BLaER1 treated with 17β-estradiol and CSF1 and Interleukin-3, amounts not matched to agents 10 nM and 100 nM (cell line): ENCODE measurements around the gene EPHB1.

ENCODE experiments used
- H3K27ac ChIP-seq, 11 experiments: shearing (Covaris generic); formaldehyde crosslinking; 2 replicates each; pipeline ENCODE4 v1.8.1; 2022
- H3K27me3 ChIP-seq, 11 experiments: shearing (Covaris generic); formaldehyde crosslinking; 2 replicates each; pipeline ENCODE4 v1.8.1; 2022
- H3K36me3 ChIP-seq, 11 experiments: shearing (Covaris generic); formaldehyde crosslinking; 2 replicates each; pipeline ENCODE4 v1.8.1; 2022
- H3K4me1 ChIP-seq, 10 experiments: shearing (Covaris generic); formaldehyde crosslinking; 2 replicates each; pipeline ENCODE4 v1.8.1; 2022
- H3K4me2 ChIP-seq, 11 experiments: shearing (Covaris generic); formaldehyde crosslinking; 2 replicates each; pipeline ENCODE4 v1.8.1; 2022
- H3K4me3 ChIP-seq, 10 experiments: shearing (Covaris generic); formaldehyde crosslinking; 2 replicates each; pipeline ENCODE4 v1.8.1; 2022
- H3K9ac ChIP-seq, 11 experiments: shearing (Covaris generic); formaldehyde crosslinking; 2 replicates each; pipeline ENCODE4 v1.8.1; 2022
- H3K9me3 ChIP-seq, 11 experiments: shearing (Covaris generic); formaldehyde crosslinking; replicated peaks in 1 of 11; 2 replicates each; pipeline ENCODE4 v1.8.1; 2022
- H4K20me1 ChIP-seq, 11 experiments: shearing (Covaris generic); formaldehyde crosslinking; 2 replicates each; pipeline ENCODE4 v1.8.1; 2022
- Cebpa-rat ChIP-seq, 11 experiments: shearing (Covaris generic); IDR thresholded peaks; 2 replicates each; pipeline ENCODE4 v1.8.1; 2022

Gene EPHB1

GRCh38 chr3:134892326-134892725, 97.3 kb downstream of the EPHB1 start:
- Histone ChIP-seq H4K20me1 (no peaks in the 10 kb centered on the region), H3K4me1 (peaks cover 0 to under 1% (median 0%) of the 10 kb centered on the region in 10 experiments; a peak in 2 of 20 replicates), H3K27me3 (no peaks in the 10 kb centered on the region), H3K36me3 (no peaks in the 10 kb centered on the region), H3K4me3 (no peak overlapping the region), H3K4me2 (no peak overlapping the region), H3K9me3 (peaks cover 3 to 16% (median 11%) of the 10 kb centered on the region in 11 experiments; a peak in 15 of 22 replicates), H3K27ac (no peak overlapping the region), H3K9ac (no peak overlapping the region)
- no peak for TF ChIP-seq Cebpa-rat (IDR thresholded peaks at IDR 0.05)

GRCh38 chr3:134892761-134893160, 97.7 kb downstream of the EPHB1 start:
- H3K36me3 ChIP-seq, result no peaks in the 10 kb centered on the region
- H3K4me3 ChIP-seq, result no peak overlapping the region
- H3K4me2 ChIP-seq, result no peak overlapping the region
- no peak for TF ChIP-seq Cebpa-rat (IDR thresholded peaks at IDR 0.05)
- H3K9me3 ChIP-seq, result peaks cover 3 to 16% (median 11%) of the 10 kb centered on the region in 11 experiments; a peak in 15 of 22 replicates
- no peaks in the 10 kb centered on the region for H3K4me1 ChIP-seq
- no peaks in the 10 kb centered on the region for H3K27me3 ChIP-seq
- no peaks in the 10 kb centered on the region for H4K20me1 ChIP-seq
- no peak overlapping the region for H3K9ac ChIP-seq
- no peak overlapping the region for H3K27ac ChIP-seq

- Histone ChIP-seq H4K20me1 (no peaks in the 10 kb centered on the region), H3K4me2 (no peak overlapping the region), H3K4me1 (no peaks in the 10 kb centered on the region), H3K27ac (no peak overlapping the region), H3K36me3 (no peaks in the 10 kb centered on the region), H3K9ac (no peak overlapping the region), H3K4me3 (no peak overlapping the region), H3K27me3 (no peaks in the 10 kb centered on the region), H3K9me3 (peaks cover 3 to 16% (median 11%) of the 10 kb centered on the region in 11 experiments; a peak in 15 of 22 replicates)
- no peak for TF ChIP-seq Cebpa-rat (IDR thresholded peaks at IDR 0.05)
Measured at GRCh38 chr3:134894533-134894932, 99.5 kb downstream of the EPHB1 start.

- no peaks in the 10 kb centered on the region for H3K27me3 ChIP-seq
- no peaks in the 10 kb centered on the region for H3K4me1 ChIP-seq
- H3K27ac ChIP-seq, result no peak overlapping the region
- H4K20me1 ChIP-seq, result no peaks in the 10 kb centered on the region
- no peak for TF ChIP-seq Cebpa-rat (IDR thresholded peaks at IDR 0.05)
- H3K36me3 ChIP-seq, result no peaks in the 10 kb centered on the region
- H3K9me3 ChIP-seq, result peaks cover 3 to 16% (median 11%) of the 10 kb centered on the region in 11 experiments; a peak in 15 of 22 replicates
- H3K9ac ChIP-seq, result no peak overlapping the region
- no peak overlapping the region for H3K4me3 ChIP-seq
- H3K4me2 ChIP-seq, result no peak overlapping the region
Measured at GRCh38 chr3:134895181-134895580, 100.1 kb downstream of the EPHB1 start.

GRCh38 chr3:134896141-134896540, 101.1 kb downstream of the EPHB1 start:
- no peaks in the 10 kb centered on the region for H3K4me1 ChIP-seq
- no peaks in the 10 kb centered on the region for H3K36me3 ChIP-seq
- no peak overlapping the region for H3K4me3 ChIP-seq
- H3K9ac ChIP-seq, result no peak overlapping the region
- H3K27me3 ChIP-seq, result no peaks in the 10 kb centered on the region
- TF ChIP-seq Cebpa-rat (IDR thresholded peaks at IDR 0.05), result no peak
- no peak overlapping the region for H3K4me2 ChIP-seq
- H3K9me3 ChIP-seq, result peaks cover under 1 to 12% (median 8%) of the 10 kb centered on the region in 11 experiments; a peak in 15 of 22 replicates
- H4K20me1 ChIP-seq, result no peaks in the 10 kb centered on the region
- H3K27ac ChIP-seq, result no peak overlapping the region

GRCh38 chr3:134896696-134897095, 101.6 kb downstream of the EPHB1 start:
- Histone ChIP-seq H3K4me2 (no peak overlapping the region), H3K36me3 (no peaks in the 10 kb centered on the region), H3K9ac (no peak overlapping the region), H3K4me3 (no peak overlapping the region), H4K20me1 (no peaks in the 10 kb centered on the region), H3K27ac (no peak overlapping the region), H3K27me3 (no peaks in the 10 kb centered on the region), H3K4me1 (no peaks in the 10 kb centered on the region), H3K9me3 (peaks cover 0 to 7% (median 4%) of the 10 kb centered on the region in 11 experiments; a peak in 12 of 22 replicates)
- TF ChIP-seq Cebpa-rat (IDR thresholded peaks at IDR 0.05), result no peak

GRCh38 chr3:134897391-134898141, 102.5 kb downstream of the EPHB1 start:
- TF ChIP-seq Cebpa-rat (IDR thresholded peaks at IDR 0.05), result no peak
- Histone ChIP-seq H3K27me3 (no peaks in the 10 kb centered on the region), H3K9me3 (no peaks in the 10 kb centered on the region), H3K27ac (no peak overlapping the region), H3K9ac (no peak overlapping the region), H3K4me2 (no peak overlapping the region), H3K36me3 (no peaks in the 10 kb centered on the region), H3K4me3 (no peak overlapping the region), H4K20me1 (no peaks in the 10 kb centered on the region), H3K4me1 (no peaks in the 10 kb centered on the region)

- Histone ChIP-seq H4K20me1 (no peaks in the 10 kb centered on the region), H3K4me3 (no peak overlapping the region), H3K4me2 (no peak overlapping the region), H3K9me3 (no peaks in the 10 kb centered on the region), H3K9ac (no peak overlapping the region), H3K36me3 (no peaks in the 10 kb centered on the region), H3K27me3 (no peaks in the 10 kb centered on the region), H3K27ac (no peak overlapping the region), H3K4me1 (no peaks in the 10 kb centered on the region)
- no peak for TF ChIP-seq Cebpa-rat (IDR thresholded peaks at IDR 0.05)
Measured at GRCh38 chr3:134898181-134898754, 103.2 kb downstream of the EPHB1 start.

GRCh38 chr3:134899786-134900185, 104.7 kb downstream of the EPHB1 start:
- Histone ChIP-seq H3K4me2 (no peak overlapping the region), H3K36me3 (no peaks in the 10 kb centered on the region), H3K27me3 (no peaks in the 10 kb centered on the region), H3K4me3 (no peak overlapping the region), H3K4me1 (peaks cover 0 to 12% (median 8%) of the 10 kb centered on the region in 10 experiments; a peak in 11 of 20 replicates), H3K27ac (no peak overlapping the region), H4K20me1 (no peaks in the 10 kb centered on the region), H3K9ac (no peak overlapping the region), H3K9me3 (no peaks in the 10 kb centered on the region)
- no peak for TF ChIP-seq Cebpa-rat (IDR thresholded peaks at IDR 0.05)

GRCh38 chr3:134900482-134900881, 105.4 kb downstream of the EPHB1 start:
- Histone ChIP-seq H3K9me3 (no peaks in the 10 kb centered on the region), H3K27ac (no peak overlapping the region), H3K27me3 (no peaks in the 10 kb centered on the region), H3K9ac (no peak overlapping the region), H4K20me1 (no peaks in the 10 kb centered on the region), H3K4me2 (no peak overlapping the region), H3K36me3 (no peaks in the 10 kb centered on the region), H3K4me3 (no peak overlapping the region), H3K4me1 (peaks cover 0 to 12% (median 9%) of the 10 kb centered on the region in 10 experiments; a peak in 11 of 20 replicates)
- TF ChIP-seq Cebpa-rat (IDR thresholded peaks at IDR 0.05), result no peak
